Hypothalamus (tissue), 51 donors: ENCODE data around the gene FUNDC1.

ENCODE experiments used
- DNase-seq, 51 donors: peaks; one replicate each; lab custom pipeline; 2025; lab: John Stamatoyannopoulos, UW

Gene FUNDC1

DNA sequence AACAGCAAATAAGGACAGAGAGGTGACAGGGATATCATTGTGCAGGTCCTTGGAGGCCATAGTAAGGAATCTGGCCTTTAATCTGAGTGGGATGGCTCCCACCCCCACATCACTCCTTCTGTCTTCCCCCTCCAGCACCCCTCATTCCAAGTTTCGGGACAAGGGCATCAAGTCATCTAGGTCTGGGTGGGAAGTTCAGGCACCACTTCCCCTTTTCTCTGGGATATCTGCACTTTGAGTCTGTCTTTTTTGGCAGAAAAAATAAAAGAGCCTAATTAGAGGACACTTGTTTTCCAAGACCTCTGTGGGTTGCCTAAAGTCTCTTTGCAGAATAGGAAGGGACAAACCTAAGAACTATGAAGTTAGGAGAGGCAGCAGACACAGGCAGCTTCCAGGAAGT, 60.1 kb downstream of the FUNDC1 start:
- DNase-seq, result no peak

DNA sequence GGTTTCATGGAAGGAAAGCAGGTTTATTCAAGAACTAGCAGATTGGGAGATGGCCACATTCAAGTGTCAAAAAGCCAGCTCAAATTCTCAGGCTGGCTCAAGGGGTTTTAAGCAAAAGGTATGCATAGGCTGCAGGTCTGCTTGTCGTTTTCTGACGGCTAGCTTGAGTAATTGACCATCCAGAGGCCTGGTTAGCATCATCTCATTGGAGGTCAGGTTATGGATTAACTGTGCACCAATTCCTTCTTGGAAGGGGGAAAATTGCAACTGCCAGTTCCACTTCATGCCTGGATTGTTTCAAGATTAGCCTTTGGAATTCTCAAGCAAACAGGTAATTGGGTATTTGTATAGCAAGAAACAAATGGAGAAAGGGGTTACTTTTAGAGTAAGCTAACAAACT, 62.1 kb downstream of the FUNDC1 start:
- DNase-seq, result no peak

DNA sequence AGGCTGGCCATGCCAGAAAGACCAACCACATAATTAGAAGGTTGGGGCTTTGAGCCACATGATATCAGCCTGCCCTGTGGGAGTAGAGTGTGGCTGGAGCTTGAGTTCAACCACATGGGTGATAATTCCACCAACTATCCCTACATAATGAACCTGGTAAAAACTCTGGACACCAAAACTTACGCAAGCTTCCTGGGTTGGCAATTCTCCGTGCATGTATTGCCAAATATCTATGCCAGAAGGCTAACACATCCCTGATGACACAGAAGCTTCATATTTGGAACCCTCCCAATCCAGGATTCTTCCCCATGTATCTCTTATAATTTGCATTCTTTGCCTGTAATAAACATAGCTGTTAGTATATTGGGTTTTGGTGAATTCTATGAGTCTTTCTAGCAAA, 68.2 kb downstream of the FUNDC1 start:
- no peak for DNase-seq
